LNCAP (cell line): ENCODE results near the gene CCDC122.

Source experiments
- CTCF ChIP-seq: fragments of 450-650 bp; IDR thresholded peaks from 2 replicates; pipeline ENCODE4 v1.5.1; 2017; ENCODE audit warnings: mild to moderate bottlenecking

Gene CCDC122

DNA sequence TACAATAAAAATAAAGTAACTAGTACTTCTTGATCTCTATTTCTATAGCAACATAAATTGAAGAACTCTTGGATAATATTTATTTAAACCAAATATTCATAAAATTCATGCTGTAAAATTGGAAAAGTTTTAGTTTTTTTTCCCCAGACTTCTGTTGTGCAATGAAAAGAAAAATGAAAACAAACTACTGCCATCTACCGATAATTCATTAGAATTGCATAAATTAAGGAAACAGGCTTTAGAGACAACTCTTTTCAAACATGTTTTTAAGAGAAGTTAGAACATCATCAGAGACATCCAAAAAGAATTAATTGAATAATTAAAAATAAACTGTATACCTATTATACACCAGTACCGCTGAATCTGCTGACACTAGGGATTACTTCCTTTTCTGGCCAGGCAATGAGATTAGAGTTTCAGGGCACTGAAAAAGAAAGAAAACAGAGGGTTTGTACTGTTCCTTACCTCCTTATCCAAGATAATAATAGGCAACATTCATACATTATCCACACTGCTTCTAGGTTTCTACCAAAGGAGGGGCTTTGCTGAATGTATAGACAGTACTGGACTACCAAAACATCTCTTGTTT lies 4.9 kb downstream of the CCDC122 start:
- TF ChIP-seq CTCF = peak; percentile 56

- TF ChIP-seq CTCF = no peak
Measured at GRCh38 chr13:43872181-43872580, 7.4 kb downstream of the CCDC122 start.

DNA sequence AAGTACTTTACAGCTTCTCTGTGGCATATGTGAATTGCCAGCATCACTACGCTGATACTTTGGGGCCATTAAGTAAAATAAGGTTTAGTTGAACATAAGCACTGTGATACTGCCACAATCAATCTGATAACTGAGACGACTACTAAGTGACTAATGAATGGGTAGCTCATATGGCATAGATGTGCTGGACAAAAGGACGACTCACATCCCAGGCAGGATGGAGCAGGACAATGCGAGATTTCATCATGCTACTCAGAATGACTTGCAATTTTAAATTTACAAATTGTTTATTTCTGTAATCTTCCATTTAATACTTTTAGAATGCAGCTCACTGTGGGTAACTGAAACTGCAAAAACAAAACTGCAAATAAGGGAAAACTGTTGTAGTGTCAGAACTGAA lies 13.6 kb downstream of the CCDC122 start:
- no peak for TF ChIP-seq CTCF

GRCh38 chr13:43864921-43865320 lies 14.6 kb downstream of the CCDC122 start:
- TF ChIP-seq CTCF = no peak

DNA sequence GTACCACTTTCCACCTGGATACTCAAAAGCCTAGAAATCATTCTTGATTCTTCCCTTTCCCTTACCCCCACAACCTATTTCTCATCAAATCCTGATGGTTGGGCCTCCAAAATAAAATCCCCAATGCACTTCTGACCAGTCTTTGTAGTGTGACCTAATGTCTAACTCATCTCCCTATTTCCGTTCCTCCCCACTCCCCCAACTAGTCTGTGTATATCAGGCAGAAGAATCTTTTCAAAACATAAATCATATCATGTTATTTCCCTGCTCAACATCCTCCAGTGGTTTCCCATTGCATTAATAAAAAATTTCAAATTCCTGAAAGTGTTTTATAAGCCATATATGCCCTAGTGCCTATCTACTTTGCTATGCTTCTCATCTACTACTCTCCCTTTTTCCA lies 17.7 kb downstream of the CCDC122 start:
- TF ChIP-seq CTCF = no peak

GRCh38 chr13:43852923-43853404 lies 26.6 kb downstream of the CCDC122 start:
- TF ChIP-seq CTCF = no peak

- TF ChIP-seq CTCF = no peak
Measured at GRCh38 chr13:43850873-43851272, 28.7 kb downstream of the CCDC122 start.
